ENCODE measurements around the gene SMARCB1. TPM values are rescaled to one million over a fixed set of nuclear protein-coding genes. Genes with fewer than 3 reads are reported as not detected.

The SMARCB1 gene
- total and polyA plus RNA-seq, 4 donors, result 39.2 to 69.6 (median 47.8) TPM

DNA sequence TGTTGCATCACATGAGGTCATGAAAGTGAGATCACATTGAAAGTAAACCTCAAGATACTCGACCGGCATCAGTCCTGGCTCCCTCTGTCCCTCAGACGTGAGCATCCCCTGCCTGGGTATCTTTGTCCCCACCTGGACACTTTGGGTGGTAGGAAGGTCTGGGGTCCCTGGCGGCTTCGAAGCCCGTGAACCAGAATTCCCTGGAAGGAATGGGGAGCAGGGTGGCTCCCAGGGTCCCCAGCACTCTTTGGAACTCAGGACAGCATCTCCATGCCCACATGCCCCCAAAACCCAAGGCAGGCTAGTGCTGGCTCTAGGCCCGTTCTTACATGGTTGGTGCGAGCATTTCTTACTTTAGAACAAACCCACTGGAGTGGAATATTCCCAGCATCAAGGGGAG is 44.5 kb downstream of the SMARCB1 start:
- no peak for ATAC-seq (ENCODE audit: insufficient read depth, low FRiP score)

DNA sequence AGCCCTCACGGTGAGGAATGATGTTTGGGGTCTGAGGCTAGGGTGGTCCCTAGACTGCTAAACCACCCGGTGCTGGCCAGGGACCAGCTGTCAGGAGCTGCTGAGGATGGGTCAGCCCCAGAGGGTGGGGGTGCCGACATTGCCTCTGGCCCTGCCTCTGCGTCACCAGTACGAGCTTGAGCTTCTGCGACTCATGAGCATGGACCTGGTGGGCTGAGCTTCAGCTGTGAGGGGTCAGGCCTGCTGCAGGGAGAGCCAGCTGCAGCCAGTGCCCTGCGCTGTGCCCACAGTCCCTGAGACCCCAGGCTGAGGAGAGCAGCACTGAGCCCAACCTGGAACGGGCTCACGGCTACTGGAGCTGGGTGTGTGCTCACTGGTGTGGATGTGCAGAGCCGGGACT is 45.0 kb downstream of the SMARCB1 start:
- Histone ChIP-seq H3K9ac (ENCODE audit: insufficient read depth in 1 of 2, low read length in 2 of 2) (no peak overlapping the region), H3K36me3 (ENCODE audit: control insufficient read depth in 4 of 4, insufficient read depth in 4 of 4, low read length in 4 of 4) (peaks cover 0 to 67% (median 46%) of the 10 kb centered on the region in 4 donors), H3K27me3 (ENCODE audit: control insufficient read depth in 3 of 3, insufficient read depth in 3 of 3, low read length in 2 of 3) (no peaks in the 10 kb centered on the region), H3K27ac (ENCODE audit: low read depth in 1 of 2, low read length in 1 of 2) (peak overlapping the region in 1 of 2 donors; percentile 85), H3K4me1 (ENCODE audit: control insufficient read depth in 5 of 5, insufficient read depth in 5 of 5, low read length in 5 of 5) (peaks cover 0 to 7% (median 0%) of the 10 kb centered on the region in 5 donors), H3K9me3 (ENCODE audit: control insufficient read depth in 4 of 4, insufficient read depth in 3 of 4, low read length in 3 of 4) (no peaks in the 10 kb centered on the region), H3K4me3 (no peak overlapping the region)
- no peak for DNase-seq
- no peak for ATAC-seq (ENCODE audit: insufficient read depth, low FRiP score)
- 89 to 93% methylated on average over 10 of the region's 10 CpGs for WGBS, 2 donors
- TF ChIP-seq CTCF (IDR thresholded peaks at IDR 0.05; ENCODE audit: control extremely low read depth, extremely low read depth), result no peak

More for the DNA sequence above, 44.5 kb downstream of the SMARCB1 start:
- peaks cover 0 to 70% (median 48%) of the 10 kb centered on the region in 4 donors for H3K36me3 ChIP-seq (ENCODE audit: control insufficient read depth in 4 of 4, insufficient read depth in 4 of 4, low read length in 4 of 4)
- WGBS, 2 donors, result 92 to 96% methylated on average over 8 of the region's 8 CpGs
- TF ChIP-seq CTCF (IDR thresholded peaks at IDR 0.05; ENCODE audit: control extremely low read depth, extremely low read depth), result no peak
- no peak for DNase-seq
- no peak overlapping the region for H3K4me3 ChIP-seq
- H3K4me1 ChIP-seq (ENCODE audit: control insufficient read depth in 5 of 5, insufficient read depth in 5 of 5, low read length in 5 of 5), result peaks cover 0 to 10% (median 0%) of the 10 kb centered on the region in 5 donors
- H3K27me3 ChIP-seq (ENCODE audit: control insufficient read depth in 3 of 3, insufficient read depth in 3 of 3, low read length in 2 of 3), result no peaks in the 10 kb centered on the region
- peak overlapping the region in 1 of 2 donors; percentile 85 for H3K27ac ChIP-seq (ENCODE audit: low read depth in 1 of 2, low read length in 1 of 2)
- no peaks in the 10 kb centered on the region for H3K9me3 ChIP-seq (ENCODE audit: control insufficient read depth in 4 of 4, insufficient read depth in 3 of 4, low read length in 3 of 4)
- no peak overlapping the region for H3K9ac ChIP-seq (ENCODE audit: insufficient read depth in 1 of 2, low read length in 2 of 2)

DNA sequence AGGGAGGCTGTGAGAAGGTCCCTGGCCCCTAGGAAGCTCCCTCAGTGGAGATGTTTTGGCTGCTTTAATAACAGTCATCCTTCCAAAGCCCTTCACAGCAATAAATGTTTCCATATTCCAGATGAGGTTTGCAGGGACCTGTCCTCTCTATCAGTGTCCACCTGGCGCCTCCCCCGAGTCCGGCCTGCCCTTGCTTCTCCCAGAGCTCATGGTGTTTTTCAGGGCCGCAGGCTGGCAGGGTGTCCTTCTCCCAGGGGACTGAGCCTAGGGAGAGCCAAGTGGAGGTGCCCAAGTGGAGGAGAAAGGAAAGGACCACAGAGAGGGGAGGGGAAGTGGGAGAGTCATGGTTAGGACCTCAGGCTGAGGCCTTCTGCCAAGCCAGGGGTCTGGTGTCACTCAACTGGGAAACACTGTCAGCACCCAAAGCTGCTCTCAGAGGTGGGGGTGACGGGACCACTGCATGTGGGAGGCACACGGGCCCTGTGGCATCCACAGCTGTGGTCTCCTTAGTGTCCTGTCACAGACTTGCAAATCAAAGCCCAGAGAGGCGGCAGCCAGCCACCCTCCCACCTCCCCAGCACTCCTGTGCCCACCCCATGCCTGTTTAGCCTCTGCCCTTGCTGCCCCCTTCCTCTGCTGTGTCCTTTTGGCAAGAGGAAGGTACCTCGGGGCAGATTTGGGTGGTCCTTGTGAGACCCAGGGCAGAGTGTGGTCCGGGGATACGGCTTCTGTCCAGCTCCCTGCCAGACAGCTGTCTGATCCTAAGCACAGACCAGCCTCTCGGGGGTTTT is 45.7 kb downstream of the SMARCB1 start:
- 85 to 89% methylated on average over 11 of the region's 11 CpGs for WGBS, 2 donors
- DNase-seq (no peak), ATAC-seq (ENCODE audit: insufficient read depth, low FRiP score) (no peak)
- TF ChIP-seq CTCF (IDR thresholded peaks at IDR 0.05; ENCODE audit: control extremely low read depth, extremely low read depth), result no peak
- H3K4me3 ChIP-seq, result no peak overlapping the region
- H3K27ac ChIP-seq (ENCODE audit: low read depth in 1 of 2, low read length in 1 of 2), result peak overlapping the region in 1 of 2 donors; percentile 85
- H3K4me1 ChIP-seq (ENCODE audit: control insufficient read depth in 5 of 5, insufficient read depth in 5 of 5, low read length in 5 of 5), result peaks cover 0 to 7% (median 0%) of the 10 kb centered on the region in 5 donors
- H3K9me3 ChIP-seq (ENCODE audit: control insufficient read depth in 4 of 4, insufficient read depth in 3 of 4, low read length in 3 of 4), result no peaks in the 10 kb centered on the region
- H3K9ac ChIP-seq (ENCODE audit: insufficient read depth in 1 of 2, low read length in 2 of 2), result no peak overlapping the region
- no peaks in the 10 kb centered on the region for H3K27me3 ChIP-seq (ENCODE audit: control insufficient read depth in 3 of 3, insufficient read depth in 3 of 3, low read length in 2 of 3)
- peaks cover 0 to 61% (median 41%) of the 10 kb centered on the region in 4 donors for H3K36me3 ChIP-seq (ENCODE audit: control insufficient read depth in 4 of 4, insufficient read depth in 4 of 4, low read length in 4 of 4)

Data from lung (tissue), 12 donors.